Measurements from ENCODE around the gene PIAS4. TPM values are rescaled to one million over a fixed set of nuclear protein-coding genes. Genes with fewer than 3 reads are reported as not detected.
"Not testable (repeated sequence)": the region's sequence is repeated elsewhere in the genome, so short reads cannot be mapped to it uniquely, and the experiment has no call there.

PIAS4 gene
- 27.5 TPM for polyA plus RNA-seq (ENCODE audit: insufficient read length)

GRCh38 chr19:4007021-4007835, at the start of gene PIAS4:
TSS of gene PIAS4 (plus strand) at chr19:4007736. CDS start at chr19:4007761, 25 bp downstream.
- peak; percentile 100 for DNase-seq

DNA sequence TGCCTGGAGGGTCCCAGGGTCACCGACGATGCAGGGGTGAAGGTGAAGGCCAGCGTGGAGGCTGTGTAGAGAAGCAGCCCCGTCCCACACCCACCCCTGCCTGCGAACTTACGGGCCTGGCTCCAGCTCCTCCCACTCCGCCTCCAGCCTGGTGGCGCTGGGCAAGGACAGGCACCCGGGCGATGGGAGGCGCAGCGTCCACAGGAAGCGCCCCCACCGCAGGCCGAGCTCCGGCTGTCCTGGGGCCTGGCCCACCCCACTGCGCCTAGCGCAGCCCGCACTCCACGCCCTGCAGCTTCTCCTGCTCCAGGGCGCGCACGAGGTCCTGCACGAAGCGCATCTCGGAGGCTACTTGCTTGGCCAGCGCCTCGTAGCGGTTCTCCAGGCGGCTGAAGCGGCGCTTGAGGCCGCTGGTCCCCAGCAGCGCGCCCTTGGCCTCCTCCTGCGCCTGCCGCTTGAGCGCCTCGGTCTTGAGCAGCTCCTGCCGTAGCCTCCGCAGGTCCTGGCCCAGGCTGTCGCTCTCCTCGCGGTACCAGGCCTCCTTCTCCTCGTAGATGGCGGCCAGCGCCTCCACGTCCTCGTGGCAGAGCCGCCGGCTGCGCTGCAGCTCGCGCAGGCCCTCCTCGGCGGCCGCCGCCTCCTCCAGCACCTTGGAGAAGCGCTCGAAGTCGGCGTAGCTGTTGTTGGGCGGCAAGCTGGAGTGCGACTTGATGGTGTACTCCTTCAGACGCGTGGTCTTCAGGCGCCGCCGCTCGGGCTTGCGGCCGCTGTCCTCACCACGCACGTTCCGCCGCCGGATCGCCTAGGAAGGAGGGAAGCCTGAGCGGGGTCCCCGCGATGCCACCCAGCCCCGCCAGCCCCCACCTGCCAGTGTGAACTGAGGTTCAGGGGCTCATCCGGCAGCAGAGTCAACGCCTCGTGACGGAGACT, 48.4 kb upstream of the PIAS4 start:
- DNase-seq = no peak

GRCh38 chr19:3959766-3960131, 47.8 kb upstream of the PIAS4 start:
- no peak for DNase-seq

DNA sequence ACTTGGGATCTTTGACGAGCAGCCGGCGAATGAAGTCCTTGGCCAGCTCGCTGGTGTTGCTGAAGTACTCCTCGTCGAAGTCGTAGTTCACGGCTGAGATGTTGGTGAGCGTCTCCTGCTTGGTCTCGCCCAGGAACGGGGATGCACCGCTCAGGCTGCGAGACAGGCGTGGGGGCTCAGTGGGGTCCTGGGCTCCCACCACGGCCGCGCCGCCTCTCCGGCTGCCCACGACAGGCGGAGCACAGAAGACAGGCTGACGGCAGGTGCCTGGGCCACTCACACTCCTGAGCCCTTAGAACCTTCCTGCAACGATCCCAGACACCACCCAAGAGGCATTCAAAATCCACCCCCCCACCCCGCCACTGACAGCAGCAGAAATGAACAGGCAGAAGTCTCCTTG, 46.5 kb upstream of the PIAS4 start:
- no peak for DNase-seq

GRCh38 chr19:3963458-3964255, 43.9 kb upstream of the PIAS4 start:
- DNase-seq = no peak

- no peak for DNase-seq
These were observed 43.0 kb upstream of the PIAS4 start for GRCh38 chr19:3964256-3965194.

DNA sequence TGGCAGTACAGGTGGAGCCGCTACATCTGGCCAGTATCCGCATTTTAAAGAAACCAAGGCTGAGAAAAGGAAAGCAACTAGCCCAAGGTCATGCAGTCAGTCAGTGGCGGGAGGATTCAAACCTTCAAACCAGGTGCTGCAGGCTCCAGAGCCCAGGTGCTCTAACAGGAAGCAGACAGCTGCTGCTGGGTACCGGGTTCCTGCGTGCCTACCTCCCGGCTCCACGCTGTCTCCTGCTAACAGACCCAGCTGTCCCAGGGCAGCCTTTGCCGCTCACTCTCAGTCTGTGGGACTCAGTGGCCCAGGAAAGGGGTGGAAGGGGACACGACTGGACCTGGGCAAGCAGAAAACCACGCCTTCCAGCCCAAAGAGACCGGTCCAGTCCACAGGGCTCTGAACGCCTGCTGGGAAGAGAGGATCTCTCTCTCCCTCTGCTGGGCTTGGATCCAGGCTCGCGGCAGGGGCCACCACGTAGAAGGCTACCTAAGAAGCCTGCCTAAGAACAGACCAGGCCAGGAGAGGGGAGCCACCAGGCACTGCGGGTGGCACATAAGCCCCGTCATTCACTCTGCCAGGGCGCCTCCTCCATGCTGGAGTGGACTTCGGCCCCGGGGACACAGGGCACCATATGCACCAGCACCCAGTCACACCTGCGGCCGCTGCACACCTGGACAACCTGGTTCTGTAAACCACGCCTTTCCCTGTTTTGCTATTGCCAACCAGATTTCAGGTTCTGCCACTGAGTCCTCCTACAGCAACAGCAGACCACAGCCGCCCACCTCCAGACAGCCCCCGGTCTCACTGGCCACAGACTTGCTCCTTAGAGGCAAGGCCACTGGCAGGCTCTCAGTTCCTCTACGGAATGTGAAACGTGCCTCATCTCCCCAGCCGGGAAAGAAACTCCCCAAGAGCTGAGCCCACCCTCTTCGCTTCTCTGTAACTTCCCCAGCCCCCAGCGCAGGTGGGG, 41.2 kb upstream of the PIAS4 start:
- no peak for DNase-seq

DNA sequence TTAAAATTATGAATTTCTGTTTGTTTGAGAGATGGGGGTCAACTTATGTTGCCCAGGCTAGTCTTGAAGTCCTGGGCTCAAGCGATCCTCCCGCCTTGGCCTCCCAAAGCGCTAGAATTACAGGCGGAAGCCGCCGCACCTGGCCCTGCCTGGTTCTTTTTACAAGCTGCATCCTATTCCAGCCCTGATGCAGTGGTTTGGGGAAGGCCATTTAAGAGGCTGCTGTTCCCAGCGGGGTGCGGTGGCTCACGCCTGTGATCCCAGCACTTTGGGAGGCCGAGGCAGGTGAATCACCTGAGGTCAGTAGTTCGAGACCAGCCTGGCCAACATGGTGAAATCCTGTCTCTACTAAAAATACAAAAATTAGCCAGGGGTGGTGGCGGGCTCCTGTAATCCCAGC, 39.6 kb upstream of the PIAS4 start:
- not testable (repeated sequence) for DNase-seq

- DNase-seq = peak; percentile 86
These were observed 38.7 kb upstream of the PIAS4 start for GRCh38 chr19:3968556-3969434.

DNA sequence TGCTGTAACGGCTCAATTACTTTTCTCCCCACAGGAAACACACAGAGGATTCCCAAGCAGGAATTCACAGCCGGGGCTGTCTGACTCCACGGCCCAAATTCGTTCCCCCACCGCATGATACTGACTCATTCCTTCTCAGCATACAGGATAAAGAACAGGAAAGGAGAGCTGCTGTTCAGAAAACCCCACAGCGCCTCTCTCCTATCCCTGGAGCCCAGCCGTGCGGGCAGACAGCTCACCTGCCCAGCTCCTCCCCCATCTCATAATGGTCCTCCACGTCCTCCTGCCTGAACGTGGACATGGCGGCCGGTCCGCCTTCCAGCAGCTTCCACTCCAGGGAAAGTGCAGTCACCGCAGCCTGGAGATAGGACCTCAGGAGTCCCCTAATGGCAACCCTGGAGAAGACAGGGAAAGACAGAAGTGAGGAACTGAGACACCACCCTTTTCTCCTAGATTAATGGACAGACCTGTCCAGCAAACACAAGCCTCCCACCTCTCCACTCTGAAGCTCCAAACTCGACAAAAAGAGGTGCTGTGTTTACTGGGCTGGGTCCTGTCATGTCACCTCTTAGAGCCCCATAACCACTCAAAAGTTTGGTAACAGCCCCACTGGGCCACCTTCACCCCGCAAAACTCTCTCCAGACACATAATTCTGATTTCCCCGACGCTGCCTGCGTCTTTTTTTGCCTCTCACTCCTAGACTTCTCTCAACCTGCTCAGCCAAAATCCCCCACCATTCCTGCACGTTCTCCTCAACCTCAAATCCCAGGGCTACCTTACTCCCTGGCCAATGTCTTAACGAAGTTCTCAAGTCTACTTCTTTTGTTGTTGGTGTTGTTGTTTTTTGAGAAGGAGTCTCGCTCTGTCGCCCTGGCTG, 37.9 kb upstream of the PIAS4 start:
- no peak for DNase-seq

DNA sequence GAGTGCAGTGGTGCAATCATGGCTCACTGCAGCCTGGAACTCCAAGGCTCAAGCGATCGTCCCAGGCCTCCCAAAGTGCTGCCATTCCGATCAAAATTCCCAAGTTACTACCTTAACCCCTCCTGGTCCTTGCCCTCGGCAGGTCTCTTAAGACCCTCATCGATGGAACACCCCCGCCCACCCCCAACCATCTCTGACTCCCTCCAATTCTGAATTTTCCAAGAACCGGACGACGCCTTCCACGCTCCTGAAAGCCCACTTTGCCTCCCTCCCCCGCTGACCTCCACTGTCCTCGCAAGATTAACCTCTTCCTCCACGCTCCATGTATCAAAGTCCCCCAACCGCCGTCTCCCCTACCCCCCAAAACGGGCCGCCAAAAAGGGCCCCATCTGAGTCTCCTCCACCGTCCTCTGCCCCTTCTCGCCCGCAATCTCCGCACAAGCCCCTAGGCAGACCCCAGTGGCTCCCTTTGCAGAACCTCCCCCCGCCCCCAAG, 37.2 kb upstream of the PIAS4 start:
- DNase-seq = no peak

- peak; percentile 98 for DNase-seq
These were observed 36.5 kb upstream of the PIAS4 start, which contains the start of gene DAPK3 for GRCh38 chr19:3970808-3971598. TSS of gene DAPK3 (minus strand) at chr19:3971099. CDS start at chr19:3969735, 1,364 bp downstream.

- DNase-seq = no peak
These were observed 32.4 kb upstream of the PIAS4 start for GRCh38 chr19:3975144-3975543.

GRCh38 chr19:3975637-3976087, 31.9 kb upstream of the PIAS4 start:
- no peak for DNase-seq

- no peak for DNase-seq
These were observed 30.9 kb upstream of the PIAS4 start for GRCh38 chr19:3976495-3977241.
